Stimulated activated CD8-positive, alpha-beta memory T cell treated with anti-CD3 and anti-CD28 coated beads, Interleukin-4, amount 100 ng/mL, for 24 hours (primary cell): ENCODE data around the gene HDAC4.

Experiments used
- DNase-seq: peaks from one replicate; pipeline ENCODE4 v3.0.0-alpha.2; 2020; ENCODE audit warnings: low read depth

Gene HDAC4

DNA sequence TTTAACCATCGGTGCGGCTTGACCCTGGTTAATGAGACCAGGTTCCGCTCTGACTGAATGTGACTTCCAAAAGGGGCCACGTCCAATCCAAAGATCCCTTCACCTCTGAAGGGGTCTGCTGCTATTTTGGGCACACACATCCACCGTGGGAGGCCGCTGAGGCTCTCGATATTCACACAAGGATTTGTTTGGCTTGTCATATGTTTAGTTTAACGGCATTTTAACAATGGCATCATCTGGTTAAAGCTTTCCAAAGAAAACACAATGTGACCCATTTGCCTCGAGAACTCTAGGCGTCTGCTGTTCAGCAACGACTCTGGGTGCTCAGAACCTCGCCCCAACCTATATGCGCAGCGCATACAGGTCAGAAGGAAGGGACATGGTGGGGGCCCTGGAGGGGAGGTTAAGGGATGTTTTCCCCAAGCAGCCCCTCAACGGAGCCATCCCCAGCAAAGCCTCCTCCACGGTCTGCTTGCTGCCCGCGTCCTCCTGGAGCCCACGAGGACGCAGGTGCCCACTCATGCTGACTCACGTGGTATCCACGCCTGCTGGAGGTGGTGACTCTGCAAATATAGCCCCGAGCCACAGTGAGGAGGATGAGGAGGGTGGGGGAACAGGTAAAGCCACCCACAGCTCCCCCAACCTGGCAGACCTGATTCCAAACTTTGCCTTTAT lies 260.3 kb downstream of the HDAC4 start:
- DNase-seq: no peak

DNA sequence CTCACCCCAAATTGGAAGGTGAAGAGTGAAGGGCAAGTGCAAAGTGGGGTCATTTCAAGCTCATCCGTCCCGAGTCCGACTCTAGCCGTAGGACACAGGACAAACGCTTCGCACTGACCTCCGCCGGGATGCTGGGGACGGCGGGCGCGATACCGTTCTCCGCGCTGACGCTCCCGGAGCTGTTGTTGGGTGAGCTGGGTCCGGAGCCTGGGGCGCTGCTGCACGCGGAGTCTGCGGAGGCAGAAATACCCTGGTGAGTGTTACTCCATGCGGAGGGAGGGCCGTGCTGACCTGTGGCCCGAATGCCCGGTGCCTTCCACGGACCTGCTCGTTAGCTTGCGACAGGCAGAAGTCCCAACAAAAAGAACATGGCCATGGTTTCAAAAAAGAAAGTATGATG lies 261.3 kb downstream of the HDAC4 start:
- DNase-seq: no peak

DNA sequence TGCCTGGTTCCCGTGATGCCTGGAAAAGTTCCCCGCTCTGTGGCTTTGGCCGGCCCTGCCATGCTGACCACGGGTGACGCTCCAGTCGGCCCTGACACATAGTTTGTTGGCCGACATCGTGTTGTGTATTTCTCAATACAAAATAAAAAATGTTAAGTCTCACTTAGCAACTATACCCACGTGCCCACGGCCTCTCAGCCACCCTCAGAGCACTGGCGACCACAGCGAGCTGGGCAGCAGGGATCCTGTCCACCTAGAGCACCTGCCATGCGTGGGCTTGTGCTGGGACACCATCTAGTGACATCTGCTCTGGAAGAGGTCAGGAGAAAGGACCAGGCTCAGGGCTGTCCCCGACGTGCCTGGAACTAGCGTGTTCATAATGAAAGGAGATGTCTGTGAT lies 261.7 kb downstream of the HDAC4 start:
- DNase-seq: no peak

DNA sequence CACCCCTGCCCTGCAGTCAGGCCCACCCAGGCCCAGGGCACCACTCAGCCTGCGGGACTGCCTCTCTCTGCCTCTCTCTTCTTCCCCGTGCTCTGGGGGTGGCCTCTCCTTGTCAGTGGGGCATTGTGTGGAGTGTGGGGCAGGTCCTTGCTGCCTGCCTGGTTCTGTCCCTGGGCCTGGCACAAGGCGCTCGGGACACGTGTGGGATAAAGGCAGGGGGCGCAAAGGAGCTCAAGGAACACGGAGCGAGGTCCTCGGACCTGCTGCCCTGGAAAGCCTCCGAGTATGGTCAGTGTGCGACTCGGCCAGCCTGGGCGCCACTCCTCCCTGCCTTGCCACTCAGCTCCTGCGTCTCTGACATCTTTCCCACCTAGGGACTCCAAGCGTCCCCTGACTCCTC lies 262.2 kb downstream of the HDAC4 start:
- DNase-seq: no peak

DNA sequence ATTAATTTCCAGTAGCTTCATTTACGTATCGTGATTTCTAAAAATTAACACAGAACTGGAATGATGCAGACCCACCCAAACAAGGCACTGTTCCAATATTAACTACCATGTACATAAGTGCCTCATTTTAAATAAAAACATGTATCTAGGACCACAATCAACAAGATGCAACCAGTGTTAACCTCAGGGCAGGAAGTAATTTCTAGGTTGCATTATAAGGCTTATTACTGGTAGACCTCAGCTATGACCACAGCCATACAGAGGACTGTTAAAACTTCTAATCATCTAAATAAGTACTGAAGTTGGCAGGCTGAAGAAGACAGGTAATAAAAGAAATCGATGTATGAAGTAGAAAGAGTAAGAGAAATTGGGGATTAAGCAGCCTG lies 262.9 kb downstream of the HDAC4 start:
- no peak for DNase-seq

DNA sequence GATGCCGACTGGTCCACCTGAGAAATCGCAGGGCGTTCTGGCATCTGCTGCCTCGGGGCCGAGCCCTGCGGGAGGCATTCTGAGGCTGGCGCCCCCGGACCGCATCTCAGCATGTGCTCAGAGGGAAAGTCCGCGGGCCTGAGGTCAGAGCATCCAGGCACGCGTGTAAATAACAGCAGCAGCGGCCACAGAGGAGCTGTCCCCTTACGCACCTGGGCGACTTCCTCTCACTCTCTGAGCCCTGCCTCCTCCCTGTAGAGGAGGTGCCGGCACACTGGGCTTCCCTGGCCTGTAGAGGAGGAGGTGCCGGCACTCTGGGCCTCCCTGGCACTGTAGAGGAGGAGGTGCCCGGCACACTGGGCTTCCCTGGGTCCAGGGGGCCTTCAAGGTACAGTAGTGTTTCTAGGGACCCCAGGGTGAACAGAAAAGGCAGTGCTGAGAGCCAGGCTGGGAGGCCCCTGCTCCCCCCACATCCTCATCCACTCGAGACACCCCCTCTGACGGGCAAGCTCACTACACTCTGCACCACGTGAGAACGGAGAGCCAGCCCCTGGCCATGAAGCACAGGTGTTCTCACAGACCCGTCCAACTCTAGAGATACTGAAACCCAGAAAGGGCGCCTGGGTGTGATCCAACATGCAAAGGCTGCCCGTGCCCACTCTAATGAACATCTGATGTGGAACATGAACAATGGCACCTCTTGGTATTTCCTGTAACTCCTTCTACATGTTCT lies 263.5 kb downstream of the HDAC4 start:
- DNase-seq: no peak

DNA sequence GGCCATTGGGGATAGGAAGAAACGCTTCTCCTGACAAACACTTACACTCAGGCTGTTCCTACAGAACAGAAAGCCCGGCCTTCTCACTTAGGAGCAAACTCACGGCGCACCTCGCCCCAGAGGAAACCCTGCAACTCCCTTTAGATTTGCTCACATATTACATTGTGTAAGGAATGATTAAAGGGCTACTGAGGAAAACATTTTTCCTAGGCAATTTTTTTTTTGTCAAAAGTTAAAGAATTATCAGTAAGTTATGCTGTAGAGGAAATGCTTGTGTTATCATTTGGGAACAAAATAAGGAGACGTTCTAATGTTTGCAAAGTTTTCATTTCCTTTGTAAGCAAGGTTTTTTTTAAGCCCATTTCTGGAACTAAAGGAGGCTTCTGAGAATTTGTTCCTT lies 264.1 kb downstream of the HDAC4 start:
- DNase-seq: no peak

DNA sequence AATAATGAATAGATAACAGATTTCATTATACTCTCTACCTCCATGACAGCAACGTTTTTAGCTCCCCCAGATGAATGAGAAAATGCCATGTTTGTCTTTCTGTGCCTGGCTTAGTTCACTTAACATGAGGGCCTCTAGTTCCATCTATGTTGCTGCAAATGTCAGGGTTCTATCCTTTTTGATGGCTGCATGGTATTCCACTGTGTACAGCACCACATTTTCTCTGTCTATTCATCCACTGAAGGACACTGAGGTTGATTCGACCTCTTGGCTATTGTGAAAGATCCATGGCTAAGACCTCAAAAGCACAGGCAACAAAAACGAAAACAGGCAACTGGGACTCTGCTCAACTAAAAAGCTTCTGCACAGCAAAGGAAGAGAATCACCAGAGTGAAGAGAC lies 264.6 kb downstream of the HDAC4 start:
- no peak for DNase-seq

DNA sequence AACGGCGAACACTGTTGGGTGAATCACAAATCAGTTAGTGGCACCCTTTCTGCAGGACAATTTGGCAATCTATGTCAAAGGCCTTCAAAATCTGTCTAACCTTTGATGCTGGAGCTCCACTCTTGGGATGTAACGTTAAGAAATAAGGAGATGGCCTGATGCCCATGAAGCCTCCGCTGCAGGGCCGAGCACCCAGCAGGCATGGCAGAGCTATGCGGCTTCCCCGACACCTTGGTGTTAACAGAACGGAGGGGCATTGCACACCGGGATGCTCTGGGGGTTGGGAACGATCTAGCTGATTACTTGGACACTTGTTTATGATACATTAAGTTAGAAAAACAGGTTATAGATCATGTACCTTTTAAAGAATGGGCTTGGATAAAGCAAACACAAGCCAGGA lies 265.3 kb downstream of the HDAC4 start:
- no peak for DNase-seq

DNA sequence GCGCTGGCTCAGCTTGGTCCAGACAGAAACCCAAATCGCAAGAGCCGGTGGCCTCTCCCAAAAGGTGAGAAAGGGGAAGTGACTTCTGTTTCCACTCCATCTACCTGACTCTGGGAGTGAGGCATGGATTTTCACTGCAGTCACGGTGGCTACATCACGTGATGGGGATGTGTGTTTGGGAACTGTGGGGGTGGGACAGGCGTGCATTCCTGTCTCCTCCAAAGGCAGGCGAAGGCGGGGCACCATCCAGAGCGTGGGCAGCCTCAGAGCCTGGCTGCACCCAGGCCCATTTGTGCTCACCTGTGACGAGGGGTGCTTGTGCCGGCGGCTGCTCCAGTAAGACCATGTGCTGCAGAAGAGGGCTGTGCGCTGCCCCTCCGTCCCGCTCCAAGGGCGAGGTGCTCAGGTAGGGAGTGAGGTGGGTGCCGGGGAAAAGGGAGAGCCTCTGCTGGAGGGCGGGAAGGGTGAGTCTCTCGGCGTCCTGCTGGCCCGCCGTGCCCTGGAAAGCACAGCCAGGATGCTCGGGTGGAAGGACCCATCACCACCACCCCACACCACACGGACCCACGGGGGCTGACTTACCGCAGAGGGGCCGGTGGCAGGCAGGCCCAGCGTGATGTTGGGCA lies 266.8 kb downstream of the HDAC4 start:
- no peak for DNase-seq

DNA sequence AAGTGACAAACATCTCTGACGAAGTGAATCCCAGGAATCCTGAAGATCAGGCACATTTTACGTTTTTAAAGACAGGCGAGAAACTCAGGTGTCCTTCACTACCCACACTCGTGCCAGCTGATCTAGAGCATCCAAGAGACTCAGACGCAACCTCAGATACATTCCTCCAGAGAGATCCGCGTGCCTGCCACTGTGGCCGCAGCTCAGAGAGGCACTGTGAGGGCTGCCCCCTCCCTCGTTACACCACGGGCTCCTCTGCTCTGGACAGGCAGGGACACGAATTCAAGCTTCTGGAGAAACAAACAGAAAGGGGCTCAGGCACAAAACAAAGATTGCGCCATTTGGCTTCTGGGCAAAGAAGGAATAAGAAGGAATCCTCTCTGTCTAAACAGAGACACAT lies 268.0 kb downstream of the HDAC4 start:
- DNase-seq: no peak

DNA sequence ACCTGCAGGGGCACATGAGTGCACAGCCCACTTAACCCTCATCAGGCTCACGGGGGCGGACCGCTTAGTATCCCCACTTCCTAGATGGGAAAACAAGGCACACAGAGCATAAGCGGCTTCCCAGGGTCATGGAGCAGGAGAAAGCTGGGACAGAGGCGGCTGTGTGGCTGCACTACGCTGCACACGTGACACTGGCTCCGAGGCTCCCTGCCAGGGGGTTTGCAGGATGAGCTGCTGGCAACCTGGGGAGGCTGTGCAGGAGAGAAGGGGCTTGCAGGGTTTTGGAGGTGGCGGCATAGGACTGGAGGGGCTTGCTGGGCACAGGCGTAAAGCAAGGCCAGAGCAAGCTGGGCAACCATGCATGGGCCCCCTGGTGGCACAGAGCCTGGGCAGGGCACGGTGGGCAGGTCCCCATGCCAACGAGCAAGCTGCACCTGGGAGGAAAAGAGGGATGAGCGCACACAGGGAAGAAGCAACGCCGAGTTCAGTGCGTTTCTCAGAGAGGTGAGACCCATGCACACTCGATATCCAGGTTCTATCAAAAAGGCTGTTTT lies 268.6 kb downstream of the HDAC4 start:
- no peak for DNase-seq

DNA sequence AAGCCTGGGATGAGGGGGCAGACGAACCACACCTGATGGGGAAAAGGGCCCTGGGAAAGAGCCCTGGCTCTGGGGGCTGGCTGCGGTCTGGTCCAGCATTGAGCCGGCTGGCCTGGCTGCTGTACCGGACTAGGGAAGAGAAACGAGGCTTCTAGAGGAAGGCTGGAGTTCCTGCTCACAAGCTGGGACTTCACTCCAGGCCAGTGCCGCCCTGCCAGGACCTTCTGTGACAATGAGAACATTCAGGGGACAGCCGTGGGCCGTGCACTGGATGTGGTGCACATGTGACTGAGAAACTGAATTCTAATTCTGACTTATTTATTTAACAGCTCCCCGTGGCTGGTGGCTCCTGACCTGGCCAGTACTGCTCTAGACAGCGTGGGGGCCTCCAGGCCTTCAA lies 269.3 kb downstream of the HDAC4 start:
- no peak for DNase-seq

DNA sequence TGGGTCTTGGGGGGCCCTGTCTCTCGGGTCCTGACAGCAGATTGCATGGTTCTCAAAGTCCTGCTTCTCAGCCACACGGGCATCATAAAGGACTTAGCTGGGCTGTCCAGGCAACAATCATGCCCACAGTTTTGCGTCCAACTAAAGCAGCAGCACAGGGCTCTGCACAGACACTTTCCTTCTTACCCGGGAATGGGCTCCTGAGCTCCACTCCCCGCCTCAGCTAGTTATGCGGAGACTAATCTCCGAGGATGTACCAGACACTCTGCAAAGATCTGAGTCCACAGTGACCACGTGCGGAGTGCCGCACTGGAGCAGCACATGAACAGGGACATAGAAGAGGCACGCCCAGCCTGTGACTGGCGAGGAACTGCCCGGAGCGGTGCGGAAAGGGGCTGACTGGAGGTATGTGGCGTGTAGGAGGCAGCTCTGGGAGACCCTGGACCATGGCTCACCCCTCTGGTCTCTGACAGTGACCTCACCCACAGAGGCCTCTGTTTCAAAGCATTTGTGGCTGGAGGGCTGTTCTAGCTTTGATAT lies 270.0 kb downstream of the HDAC4 start:
- DNase-seq: no peak

DNA sequence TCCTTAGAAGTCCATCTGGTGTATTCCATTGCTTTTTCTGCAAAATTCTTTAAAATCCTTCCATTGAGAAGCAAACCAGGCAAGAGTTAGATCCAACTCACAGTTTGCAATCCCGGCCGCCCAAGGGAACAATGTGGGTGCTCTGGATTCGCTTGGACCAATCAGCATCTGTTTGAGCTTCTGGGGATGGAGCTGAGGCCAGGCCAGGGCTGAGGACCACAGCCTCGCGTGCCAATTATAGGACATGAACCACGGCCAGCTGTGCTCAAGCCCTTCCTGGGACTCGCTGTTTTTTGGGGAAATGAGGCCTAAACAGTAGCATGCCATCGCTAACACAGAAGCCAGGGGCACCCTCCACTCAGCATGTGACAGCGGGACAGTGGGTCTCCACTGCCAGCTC lies 270.8 kb downstream of the HDAC4 start:
- no peak for DNase-seq

DNA sequence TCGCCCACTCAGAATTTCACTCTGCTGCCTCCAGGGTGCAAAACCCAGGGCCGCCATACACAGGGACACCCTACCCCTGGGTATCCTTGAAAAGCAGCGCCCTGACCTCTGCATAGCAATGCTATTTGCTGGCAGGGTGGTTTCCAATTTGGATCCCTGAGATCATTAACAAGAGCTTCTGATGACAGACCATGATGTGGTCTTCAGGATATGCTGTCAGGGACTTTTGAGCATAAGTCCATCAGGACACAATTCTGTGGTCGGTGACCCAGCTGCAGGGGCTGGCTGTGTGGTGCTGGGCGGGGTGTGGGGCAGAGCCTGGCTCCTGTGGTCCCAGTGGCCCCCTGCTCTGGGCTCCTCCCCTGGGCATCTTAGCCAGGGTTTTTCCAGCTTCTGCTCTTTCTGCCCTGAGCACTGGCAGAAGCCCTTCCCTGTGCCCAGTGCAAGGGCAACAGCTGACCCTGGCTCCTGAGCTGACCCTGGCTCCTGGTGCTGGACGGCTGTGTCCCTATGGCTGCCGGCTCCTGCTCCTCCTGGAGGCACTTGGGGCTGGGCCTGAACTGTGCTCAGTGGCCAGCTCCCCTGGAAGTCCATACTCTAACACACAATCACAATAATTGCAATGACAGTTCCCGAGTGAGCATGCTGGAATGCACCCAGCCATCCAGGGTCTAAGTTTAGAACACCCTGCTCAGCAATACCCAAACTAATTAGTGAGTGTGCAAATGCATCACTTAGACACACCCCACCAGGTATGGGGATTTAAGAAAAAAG lies 271.5 kb downstream of the HDAC4 start:
- no peak for DNase-seq

DNA sequence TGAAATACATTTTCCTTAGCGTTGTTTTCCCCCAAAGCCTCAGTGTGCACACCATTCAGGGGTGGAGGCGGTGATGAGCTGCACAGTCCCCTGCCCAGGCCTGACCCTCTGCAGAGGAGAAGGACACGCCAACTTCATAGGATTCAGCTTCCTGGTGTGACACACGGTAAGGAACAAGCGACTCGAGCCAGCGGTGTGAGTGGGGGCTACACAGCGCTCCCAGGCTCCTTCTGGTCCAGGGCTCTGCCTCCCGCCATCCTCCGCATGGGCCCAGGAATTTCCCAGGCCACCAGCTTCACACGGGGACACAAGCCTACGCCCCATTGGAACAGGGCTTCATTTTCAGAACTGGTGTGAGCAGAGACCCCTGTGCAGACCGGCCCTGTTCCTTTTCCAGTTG lies 272.1 kb downstream of the HDAC4 start:
- no peak for DNase-seq

DNA sequence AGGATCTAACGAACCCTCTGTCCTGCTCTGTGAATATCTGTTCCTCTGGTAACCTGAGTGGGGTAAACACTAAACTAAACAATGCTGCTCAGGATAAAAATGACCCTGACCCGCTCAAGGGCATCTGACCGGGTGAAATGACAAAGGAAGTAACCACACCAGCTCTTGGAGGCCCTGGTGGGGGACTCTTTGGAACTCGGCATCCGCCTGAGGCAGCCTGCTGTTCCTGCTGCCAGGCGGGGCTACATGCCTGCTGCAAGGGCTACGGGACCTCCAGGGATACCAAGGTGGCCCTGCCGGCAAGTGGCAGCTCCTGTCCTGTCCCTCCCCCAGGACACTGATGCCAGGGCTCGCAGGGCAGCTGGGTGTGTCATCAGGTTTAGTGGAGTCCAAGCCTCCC lies 273.3 kb downstream of the HDAC4 start:
- no peak for DNase-seq

DNA sequence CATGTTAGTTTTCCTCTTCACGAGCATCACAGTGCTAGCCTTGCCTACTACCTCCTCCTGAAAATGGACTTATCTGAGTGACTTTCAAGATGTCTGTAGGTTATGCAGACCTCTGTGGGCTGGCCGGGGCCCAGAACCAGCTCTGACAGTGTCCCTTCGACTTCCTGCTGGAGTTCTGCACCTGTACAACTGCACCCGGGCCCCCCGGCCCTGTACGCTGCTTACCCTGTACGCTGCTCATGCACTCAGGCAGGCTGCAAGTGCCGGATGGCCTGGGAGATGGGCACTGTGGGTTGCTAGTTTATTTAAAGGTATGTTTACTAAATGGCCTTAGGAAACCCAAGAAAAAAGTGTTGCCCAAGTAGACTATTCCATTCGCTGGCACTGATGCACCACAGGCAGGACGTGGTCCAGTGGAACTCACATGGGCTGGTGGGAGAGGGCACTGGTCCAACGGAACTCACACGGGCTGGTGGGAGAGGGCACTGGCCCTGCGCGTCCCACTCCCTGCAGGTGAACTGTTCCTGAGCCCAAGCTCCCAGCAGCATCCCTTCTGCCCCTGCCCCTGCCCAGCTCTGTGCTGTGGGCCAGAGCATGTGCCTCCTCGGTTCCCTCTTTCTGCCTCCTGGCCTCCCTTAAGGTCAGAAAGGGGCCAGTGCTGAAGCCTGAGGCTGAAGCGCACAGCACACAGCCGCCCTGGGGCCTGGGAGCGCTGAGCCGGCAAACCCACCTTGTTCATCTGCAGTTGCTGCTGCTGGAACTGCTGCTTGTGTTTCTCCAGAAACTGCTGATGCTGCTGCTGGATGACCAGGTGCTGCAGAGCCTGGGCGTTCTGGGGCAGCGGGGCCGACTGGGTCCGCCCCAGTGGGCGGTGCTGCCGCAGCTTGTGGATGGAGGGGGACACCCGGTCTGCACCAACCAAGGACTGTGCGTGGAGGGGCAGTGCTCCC lies 274.8 kb downstream of the HDAC4 start:
- no peak for DNase-seq

DNA sequence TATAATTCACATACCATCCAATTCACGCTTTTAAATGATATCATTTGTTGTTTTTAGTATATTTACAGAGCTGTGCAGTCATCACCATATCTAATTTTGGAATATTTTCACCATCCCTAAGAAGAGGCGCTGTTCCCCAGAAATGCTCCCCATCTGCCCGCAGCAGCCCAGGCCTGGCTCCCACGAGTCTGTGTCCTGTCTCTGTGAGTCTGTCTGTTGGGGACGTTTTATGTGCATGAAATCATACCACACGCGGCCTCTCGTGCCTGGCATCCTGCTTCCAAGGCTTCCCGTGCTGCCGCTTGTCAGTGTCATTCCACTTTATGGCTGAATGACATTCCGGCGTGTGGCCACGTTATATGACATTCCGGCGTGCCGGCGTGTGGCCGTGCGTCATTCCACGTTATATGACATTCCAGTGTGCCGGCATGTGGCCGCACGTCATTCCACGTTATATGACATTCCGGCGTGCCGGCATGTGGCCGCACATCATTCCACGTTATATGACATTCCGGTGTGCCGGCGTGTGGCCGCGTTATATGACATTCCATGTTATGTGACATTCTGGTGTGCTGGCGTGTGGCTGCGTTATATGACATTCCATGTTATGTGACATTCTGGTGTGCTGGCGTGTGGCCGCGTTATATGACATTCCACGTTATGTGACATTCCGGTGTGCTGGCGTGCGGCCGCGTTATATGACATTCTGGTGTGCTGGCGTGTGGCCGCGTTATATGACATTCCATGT lies 276.5 kb downstream of the HDAC4 start:
- no peak for DNase-seq
